ENCODE measurements around the gene TMPRSS13.

The TMPRSS13 gene

DNA sequence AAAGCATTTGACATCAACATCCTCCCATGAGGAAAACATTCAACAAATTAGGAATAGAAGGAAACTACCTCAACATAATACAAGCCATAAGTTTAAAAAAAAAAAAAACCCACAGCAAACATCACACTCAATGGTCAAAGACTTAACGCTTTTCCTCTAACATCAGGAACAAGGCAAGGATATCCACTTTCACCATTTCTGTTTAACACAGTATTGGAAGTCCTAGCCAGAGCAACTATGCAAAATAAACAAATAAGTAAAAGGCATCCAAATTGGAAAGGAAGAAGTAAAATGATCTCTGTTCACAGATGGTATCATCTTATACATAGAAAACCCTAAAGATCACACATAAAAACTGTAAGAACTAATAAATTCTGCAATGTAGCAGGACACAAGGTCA lies 65.8 kb downstream of the TMPRSS13 start:
- Histone ChIP-seq H4K8ac (ENCODE audit: low read depth, low read length) (no peak overlapping the region), H3K18ac (ENCODE audit: low read length) (no peak overlapping the region), H3K14ac (ENCODE audit: low read length) (no peak overlapping the region), H3K79me1 (ENCODE audit: low read length) (no peaks in the 10 kb centered on the region), H3K4ac (ENCODE audit: low read depth, low read length) (no peak overlapping the region), H2BK120ac (ENCODE audit: insufficient read depth, low read length, poor library complexity) (no peak overlapping the region), H3K9ac (ENCODE audit: low read length) (no peak overlapping the region), H3K4me3 (ENCODE audit: low read depth, low read length) (no peak overlapping the region), H4K12ac (ENCODE audit: low read depth, low read length) (no peak overlapping the region), H2BK5ac (ENCODE audit: low read depth, low read length, poor library complexity) (no peak overlapping the region), H3K4me2 (ENCODE audit: low read length) (no peak overlapping the region), H3K36me3 (ENCODE audit: control insufficient read depth in 1 of 2, insufficient read depth in 2 of 2, low read length in 2 of 2) (no peaks in the 10 kb centered on the region), H4K91ac (ENCODE audit: low read depth, low read length) (no peak overlapping the region), H3K4me1 (ENCODE audit: control insufficient read depth in 1 of 2, insufficient read depth in 2 of 2, low read length in 2 of 2) (no peaks in the 10 kb centered on the region), H3K79me2 (ENCODE audit: control insufficient read depth, insufficient read depth, low read length, poor library complexity) (no peaks in the 10 kb centered on the region), H2BK12ac (ENCODE audit: low read length) (no peak overlapping the region), H3K27ac (ENCODE audit: low read depth, low read length) (no peak overlapping the region), H2AK5ac (ENCODE audit: low read length) (no peak overlapping the region), H3K9me3 (ENCODE audit: insufficient read depth, low read depth, low read length) (peaks cover 5% of the 10 kb centered on the region), H2AFZ (ENCODE audit: insufficient read depth, low read length, poor library complexity) (no peak overlapping the region), H3K27me3 (ENCODE audit: insufficient read depth, low read length) (no peaks in the 10 kb centered on the region), H3K23ac (ENCODE audit: low read length) (no peak overlapping the region)
- no CpG with 5 or more reads among the region's 1 CpG for WGBS (ENCODE audit: extremely low coverage, insufficient coverage, insufficient read length)
- DNase-seq, result no peak

DNA sequence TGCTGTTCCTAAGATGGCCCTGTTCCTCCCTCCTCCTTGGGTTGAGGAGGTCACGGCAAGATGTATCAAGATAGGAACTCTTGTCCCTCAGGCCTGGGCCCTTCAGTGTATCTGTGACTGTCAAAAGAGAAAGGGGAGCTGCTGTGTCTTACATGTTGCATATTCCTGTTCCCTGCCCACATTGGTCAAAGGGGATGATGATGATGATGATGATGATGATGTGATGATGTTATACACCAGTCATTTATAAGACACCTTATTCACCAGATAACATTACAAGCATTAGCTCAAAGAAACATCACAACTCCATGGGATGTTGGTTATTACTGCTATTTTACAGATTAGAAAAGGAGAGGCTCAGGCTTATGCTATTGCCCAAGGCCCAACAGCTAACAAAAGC lies 66.4 kb downstream of the TMPRSS13 start:
- Histone ChIP-seq H3K4me2 (ENCODE audit: low read length) (no peak overlapping the region), H3K9me3 (ENCODE audit: insufficient read depth, low read depth, low read length) (peaks cover 5% of the 10 kb centered on the region), H3K4me1 (ENCODE audit: control insufficient read depth in 1 of 2, insufficient read depth in 2 of 2, low read length in 2 of 2) (no peaks in the 10 kb centered on the region), H2BK120ac (ENCODE audit: insufficient read depth, low read length, poor library complexity) (no peak overlapping the region), H2BK12ac (ENCODE audit: low read length) (no peak overlapping the region), H3K4ac (ENCODE audit: low read depth, low read length) (no peak overlapping the region), H3K18ac (ENCODE audit: low read length) (no peak overlapping the region), H4K12ac (ENCODE audit: low read depth, low read length) (no peak overlapping the region), H3K23ac (ENCODE audit: low read length) (no peak overlapping the region), H3K27ac (ENCODE audit: low read depth, low read length) (no peak overlapping the region), H3K4me3 (ENCODE audit: low read depth, low read length) (no peak overlapping the region), H3K36me3 (ENCODE audit: control insufficient read depth in 1 of 2, insufficient read depth in 2 of 2, low read length in 2 of 2) (no peaks in the 10 kb centered on the region), H3K14ac (ENCODE audit: low read length) (no peak overlapping the region), H3K27me3 (ENCODE audit: insufficient read depth, low read length) (no peaks in the 10 kb centered on the region), H4K91ac (ENCODE audit: low read depth, low read length) (no peak overlapping the region), H3K9ac (ENCODE audit: low read length) (no peak overlapping the region), H2AFZ (ENCODE audit: insufficient read depth, low read length, poor library complexity) (no peak overlapping the region), H4K8ac (ENCODE audit: low read depth, low read length) (no peak overlapping the region), H2BK5ac (ENCODE audit: low read depth, low read length, poor library complexity) (no peak overlapping the region), H3K79me1 (ENCODE audit: low read length) (no peaks in the 10 kb centered on the region), H2AK5ac (ENCODE audit: low read length) (no peak overlapping the region), H3K79me2 (ENCODE audit: control insufficient read depth, insufficient read depth, low read length, poor library complexity) (no peaks in the 10 kb centered on the region)
- no peak for DNase-seq
- WGBS (ENCODE audit: extremely low coverage, insufficient coverage, insufficient read length), result no CpG with 5 or more reads among the region's 1 CpG

DNA sequence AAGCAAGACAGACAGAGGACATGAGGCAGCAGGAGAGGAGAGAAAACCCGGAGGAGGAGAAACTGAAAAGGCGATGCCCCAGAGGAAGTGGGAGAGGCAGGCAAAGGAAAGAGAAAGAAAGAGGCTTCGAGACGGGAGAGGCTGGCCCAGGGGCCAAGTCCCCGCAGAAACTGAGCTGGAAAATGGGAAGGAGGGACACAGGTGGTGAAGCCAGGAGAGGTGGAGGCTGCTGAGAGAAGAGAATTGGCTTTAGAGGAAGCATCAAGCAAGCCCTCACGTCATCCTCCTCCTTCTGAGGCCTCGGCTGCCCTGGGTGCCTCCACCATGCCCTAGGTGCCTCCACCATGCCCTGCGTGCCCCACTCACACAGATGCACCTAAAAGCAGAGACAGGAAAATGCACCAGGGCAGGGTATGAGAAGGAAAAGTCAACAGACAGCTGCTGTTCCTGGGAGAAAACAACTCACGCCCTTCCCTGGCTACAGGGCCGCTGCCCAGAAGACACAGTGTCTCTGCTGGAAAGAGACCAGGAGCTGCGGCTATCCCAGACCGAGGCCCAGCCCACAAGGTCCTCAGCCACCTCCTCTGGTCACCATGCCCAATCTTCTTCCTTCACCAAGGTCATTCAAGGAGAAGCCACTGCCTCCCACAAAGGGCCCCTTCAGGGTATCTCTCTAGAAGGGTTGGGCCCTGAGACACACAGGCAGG lies 67.0 kb downstream of the TMPRSS13 start:
- Histone ChIP-seq H4K8ac (ENCODE audit: low read depth, low read length) (no peak overlapping the region), H4K12ac (ENCODE audit: low read depth, low read length) (no peak overlapping the region), H3K27ac (ENCODE audit: low read depth, low read length) (no peak overlapping the region), H3K4me2 (ENCODE audit: low read length) (no peak overlapping the region), H3K4me3 (ENCODE audit: low read depth, low read length) (no peak overlapping the region), H3K79me1 (ENCODE audit: low read length) (no peaks in the 10 kb centered on the region), H3K9me3 (ENCODE audit: insufficient read depth, low read depth, low read length) (peaks cover 5% of the 10 kb centered on the region), H2AK5ac (ENCODE audit: low read length) (no peak overlapping the region), H3K4ac (ENCODE audit: low read depth, low read length) (no peak overlapping the region), H2BK120ac (ENCODE audit: insufficient read depth, low read length, poor library complexity) (no peak overlapping the region), H3K14ac (ENCODE audit: low read length) (no peak overlapping the region), H3K79me2 (ENCODE audit: control insufficient read depth, insufficient read depth, low read length, poor library complexity) (no peaks in the 10 kb centered on the region), H2BK12ac (ENCODE audit: low read length) (no peak overlapping the region), H2BK5ac (ENCODE audit: low read depth, low read length, poor library complexity) (no peak overlapping the region), H3K27me3 (ENCODE audit: insufficient read depth, low read length) (no peaks in the 10 kb centered on the region), H2AFZ (ENCODE audit: insufficient read depth, low read length, poor library complexity) (no peak overlapping the region), H3K18ac (ENCODE audit: low read length) (no peak overlapping the region), H3K23ac (ENCODE audit: low read length) (no peak overlapping the region), H3K9ac (ENCODE audit: low read length) (no peak overlapping the region), H3K4me1 (ENCODE audit: control insufficient read depth in 1 of 2, insufficient read depth in 2 of 2, low read length in 2 of 2) (no peaks in the 10 kb centered on the region), H4K91ac (ENCODE audit: low read depth, low read length) (no peak overlapping the region), H3K36me3 (ENCODE audit: control insufficient read depth in 1 of 2, insufficient read depth in 2 of 2, low read length in 2 of 2) (no peaks in the 10 kb centered on the region)
- WGBS (ENCODE audit: extremely low coverage, insufficient coverage, insufficient read length), result no CpG with 5 or more reads among the region's 12 CpGs
- no peak for DNase-seq

DNA sequence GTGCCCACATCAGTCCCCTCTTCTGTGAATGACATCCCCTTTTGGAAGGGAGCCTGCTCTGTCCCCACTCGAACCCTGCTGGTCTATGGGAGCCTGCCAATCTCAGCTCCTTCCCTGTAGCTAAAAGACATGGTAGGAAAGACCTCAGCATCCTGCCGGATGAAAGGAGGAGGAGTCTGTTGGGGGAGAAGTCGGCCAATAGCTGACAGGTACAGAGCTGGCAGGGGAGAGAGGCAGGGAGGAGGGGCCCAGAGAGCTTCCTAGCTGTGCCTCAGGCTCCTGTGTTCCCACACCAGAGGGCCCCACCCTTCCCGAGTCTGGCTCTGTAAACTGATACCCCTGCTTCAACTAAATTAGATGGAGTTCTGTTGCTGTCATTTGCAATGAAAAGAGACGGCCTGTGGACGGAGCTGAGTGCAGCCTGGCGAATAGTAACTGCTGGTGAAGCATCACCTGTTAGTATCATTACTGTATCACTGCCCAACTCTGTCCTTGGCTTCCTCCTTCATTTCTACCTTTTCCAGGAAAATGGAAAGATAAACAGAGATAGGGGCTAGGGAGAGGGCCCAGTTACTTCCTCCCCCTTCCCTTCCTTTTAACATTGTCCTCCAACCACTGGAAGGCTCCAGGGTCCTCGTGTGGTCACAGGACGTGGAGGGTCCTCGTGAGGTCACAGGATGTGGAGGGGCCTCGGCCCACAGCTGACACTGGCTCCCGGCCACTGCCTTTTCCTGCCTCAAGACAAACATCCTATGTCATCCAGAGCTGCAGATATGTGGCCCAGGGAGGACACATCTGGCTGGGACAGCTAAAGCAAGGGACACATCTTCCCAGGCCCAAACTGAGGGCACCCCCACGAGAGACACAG lies 67.8 kb downstream of the TMPRSS13 start:
- no peaks in the 10 kb centered on the region for H3K27me3 ChIP-seq (ENCODE audit: insufficient read depth, low read length)
- no peak overlapping the region for H3K4me2 ChIP-seq (ENCODE audit: low read length)
- H4K91ac ChIP-seq (ENCODE audit: low read depth, low read length), result no peak overlapping the region
- no peak overlapping the region for H3K4ac ChIP-seq (ENCODE audit: low read depth, low read length)
- no peak overlapping the region for H2BK120ac ChIP-seq (ENCODE audit: insufficient read depth, low read length, poor library complexity)
- no peak overlapping the region for H3K4me3 ChIP-seq (ENCODE audit: low read depth, low read length)
- no peak for DNase-seq
- no peak overlapping the region for H2BK12ac ChIP-seq (ENCODE audit: low read length)
- no peak overlapping the region for H3K23ac ChIP-seq (ENCODE audit: low read length)
- H3K9ac ChIP-seq (ENCODE audit: low read length), result no peak overlapping the region
- no peak overlapping the region for H3K18ac ChIP-seq (ENCODE audit: low read length)
- H3K27ac ChIP-seq (ENCODE audit: low read depth, low read length), result no peak overlapping the region
- no peak overlapping the region for H4K8ac ChIP-seq (ENCODE audit: low read depth, low read length)
- H2AFZ ChIP-seq (ENCODE audit: insufficient read depth, low read length, poor library complexity), result no peak overlapping the region
- no peaks in the 10 kb centered on the region for H3K79me2 ChIP-seq (ENCODE audit: control insufficient read depth, insufficient read depth, low read length, poor library complexity)
- no peaks in the 10 kb centered on the region for H3K79me1 ChIP-seq (ENCODE audit: low read length)
- H3K36me3 ChIP-seq (ENCODE audit: control insufficient read depth in 1 of 2, insufficient read depth in 2 of 2, low read length in 2 of 2), result no peaks in the 10 kb centered on the region
- no peak overlapping the region for H4K12ac ChIP-seq (ENCODE audit: low read depth, low read length)
- H3K4me1 ChIP-seq (ENCODE audit: control insufficient read depth in 1 of 2, insufficient read depth in 2 of 2, low read length in 2 of 2), result no peaks in the 10 kb centered on the region
- H2AK5ac ChIP-seq (ENCODE audit: low read length), result no peak overlapping the region
- H3K9me3 ChIP-seq (ENCODE audit: insufficient read depth, low read depth, low read length), result peaks cover 5% of the 10 kb centered on the region
- no peak overlapping the region for H3K14ac ChIP-seq (ENCODE audit: low read length)
- no CpG with 5 or more reads among the region's 13 CpGs for WGBS (ENCODE audit: extremely low coverage, insufficient coverage, insufficient read length)
- H2BK5ac ChIP-seq (ENCODE audit: low read depth, low read length, poor library complexity), result no peak overlapping the region

Data from trophoblast cell (in vitro differentiated cells and primary cell).